GM10266 (cell line): ENCODE results near the gene SRGN.
"Not testable (repeated sequence)": the region's sequence is repeated elsewhere in the genome, so short reads cannot be mapped to it uniquely, and the experiment has no call there.

ENCODE experiments used
- DNase-seq: peaks from one replicate; pipeline ENCODE4 v3.0.0; 2012; ENCODE audit errors: extremely low spot score
- TF ChIP-seq, protein P1 (sequence below): IDR thresholded peaks from 2 replicates; pipeline ENCODE4 v1.5.1; 2012; ENCODE audit warnings: mild to moderate bottlenecking, low read depth; ENCODE audit not compliant: control insufficient read depth, insufficient read depth; ENCODE audit errors: missing control alignments

The SRGN gene

DNA sequence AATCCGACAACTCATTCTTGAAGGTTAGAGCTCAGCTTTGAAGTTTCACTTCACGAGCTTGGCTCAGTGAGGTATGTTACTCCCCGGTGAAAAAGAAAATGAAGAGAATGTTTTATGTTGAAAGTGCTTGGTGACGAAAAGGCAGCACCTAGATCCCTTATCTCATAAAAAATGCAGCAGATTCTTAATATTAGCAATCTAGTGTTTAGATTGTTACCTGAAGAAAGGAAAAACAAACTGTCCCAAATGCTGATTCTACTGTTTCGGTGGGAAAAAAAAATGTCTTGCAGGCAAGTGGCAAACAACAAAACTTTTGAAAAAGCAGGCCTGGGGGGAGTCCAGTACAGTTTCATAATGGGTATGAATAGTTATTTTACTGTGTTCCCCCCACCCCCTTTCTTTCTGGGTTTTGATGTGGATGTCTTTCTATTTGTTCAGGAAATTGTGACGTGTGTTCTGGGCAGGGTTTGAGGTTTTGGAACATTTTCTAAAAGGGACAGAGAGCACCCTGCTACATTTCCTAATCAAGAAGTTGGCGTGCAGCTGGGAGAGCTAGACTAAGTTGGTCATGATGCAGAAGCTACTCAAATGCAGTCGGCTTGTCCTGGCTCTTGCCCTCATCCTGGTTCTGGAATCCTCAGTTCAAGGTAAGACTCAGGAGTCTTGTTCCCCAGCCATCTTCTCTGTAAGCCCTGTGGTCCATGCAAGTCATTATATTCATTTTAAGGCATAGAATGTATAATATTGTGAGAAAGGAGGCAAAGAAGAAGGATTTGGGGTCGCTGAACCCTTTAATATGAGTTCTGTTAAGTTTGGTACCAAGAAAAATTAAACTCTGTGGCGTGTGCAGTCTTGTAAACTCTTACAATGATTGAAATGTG lies at the start of gene SRGN:
SRGN (plus strand) TSS at position 514 of the 881 bp plus-strand sequence; CDS start at position 569, 55 bp downstream.
- TF ChIP-seq, protein P1, sequence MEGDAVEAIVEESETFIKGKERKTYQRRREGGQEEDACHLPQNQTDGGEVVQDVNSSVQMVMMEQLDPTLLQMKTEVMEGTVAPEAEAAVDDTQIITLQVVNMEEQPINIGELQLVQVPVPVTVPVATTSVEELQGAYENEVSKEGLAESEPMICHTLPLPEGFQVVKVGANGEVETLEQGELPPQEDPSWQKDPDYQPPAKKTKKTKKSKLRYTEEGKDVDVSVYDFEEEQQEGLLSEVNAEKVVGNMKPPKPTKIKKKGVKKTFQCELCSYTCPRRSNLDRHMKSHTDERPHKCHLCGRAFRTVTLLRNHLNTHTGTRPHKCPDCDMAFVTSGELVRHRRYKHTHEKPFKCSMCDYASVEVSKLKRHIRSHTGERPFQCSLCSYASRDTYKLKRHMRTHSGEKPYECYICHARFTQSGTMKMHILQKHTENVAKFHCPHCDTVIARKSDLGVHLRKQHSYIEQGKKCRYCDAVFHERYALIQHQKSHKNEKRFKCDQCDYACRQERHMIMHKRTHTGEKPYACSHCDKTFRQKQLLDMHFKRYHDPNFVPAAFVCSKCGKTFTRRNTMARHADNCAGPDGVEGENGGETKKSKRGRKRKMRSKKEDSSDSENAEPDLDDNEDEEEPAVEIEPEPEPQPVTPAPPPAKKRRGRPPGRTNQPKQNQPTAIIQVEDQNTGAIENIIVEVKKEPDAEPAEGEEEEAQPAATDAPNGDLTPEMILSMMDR, result no peak
- peak; percentile 66 for DNase-seq

- DNase-seq, result not testable (repeated sequence)
Observed at GRCh38 chr10:69040904-69041303, 47.0 kb upstream of the SRGN start.

GRCh38 chr10:69042417-69042816 lies 45.5 kb upstream of the SRGN start:
- DNase-seq, result no peak

GRCh38 chr10:69042838-69043237 lies 45.1 kb upstream of the SRGN start:
- TF ChIP-seq, protein P1, result no peak
- no peak for DNase-seq

More at GRCh38 chr10:69042417-69042816, 45.5 kb upstream of the SRGN start:
- TF ChIP-seq, protein P1, result no peak

DNA sequence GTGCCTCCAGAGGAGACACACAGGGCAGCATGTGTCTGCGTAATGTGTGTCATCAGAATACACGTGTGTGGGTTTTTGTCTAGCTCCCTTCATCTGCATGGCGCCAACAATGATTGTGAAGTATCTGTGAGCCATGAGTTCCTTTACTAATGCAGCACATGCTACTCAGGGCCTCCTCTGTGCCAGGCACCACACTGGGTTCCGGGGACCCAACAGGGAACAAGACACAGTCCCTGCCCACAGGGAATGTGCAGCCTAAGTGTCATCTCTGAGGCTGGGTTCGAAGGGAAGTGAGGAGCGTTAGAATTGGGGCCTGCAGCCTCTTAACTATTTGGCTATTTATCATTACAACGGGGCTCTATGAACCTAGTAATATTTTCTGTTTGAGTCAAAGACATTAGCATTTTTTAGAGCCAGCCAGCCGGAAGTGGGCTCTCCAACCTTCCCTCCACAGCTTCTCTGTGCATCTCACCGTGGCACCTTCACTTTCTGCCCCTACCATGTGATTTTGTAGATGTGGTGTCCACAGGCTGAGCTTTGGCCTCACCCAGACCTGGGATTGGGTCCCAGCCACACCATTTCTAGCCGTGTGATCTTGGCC lies 43.9 kb upstream of the SRGN start:
- DNase-seq, result no peak
- TF ChIP-seq, protein P1, result no peak

DNA sequence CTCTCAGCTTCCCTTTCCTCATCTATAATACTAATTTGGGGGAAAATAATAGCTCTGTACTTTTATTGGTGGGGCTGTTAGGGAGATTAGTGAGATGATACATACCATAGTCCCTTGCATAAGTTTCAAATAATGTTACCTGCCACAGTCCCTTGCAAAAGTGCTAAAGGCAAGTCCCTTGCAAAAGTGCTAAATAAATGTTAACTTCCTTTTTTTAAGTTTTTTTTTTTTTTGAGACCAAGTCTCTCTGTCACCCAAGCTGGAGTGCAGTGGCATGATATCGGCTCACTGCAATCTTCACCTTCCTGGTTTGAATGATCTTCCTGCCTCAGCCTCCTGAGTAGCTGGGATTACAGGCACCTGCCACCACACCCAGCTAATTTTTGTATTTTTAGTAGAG lies 43.4 kb upstream of the SRGN start:
- DNase-seq, result no peak
- TF ChIP-seq, protein P1, result no peak

- DNase-seq, result peak; percentile 69
- TF ChIP-seq, protein P1, result no peak
Observed at GRCh38 chr10:69045441-69046300, 42.2 kb upstream of the SRGN start.
